A204.1 (cell line): Measurements from ENCODE around the gene LPAR3.

Source experiments
- FAIRE-seq: peaks from 2 replicates; lab custom pipeline; 2012; peaks lifted over from hg19 to GRCh38; lab: Jason Lieb, UNC

Gene LPAR3

GRCh38 chr1:84855691-84856630 lies 37.0 kb downstream of the LPAR3 start:
- no peak for FAIRE-seq

GRCh38 chr1:84855168-84855567 lies 37.8 kb downstream of the LPAR3 start:
- no peak for FAIRE-seq

- FAIRE-seq = no peak
Observed at GRCh38 chr1:84853741-84854721, 39.0 kb downstream of the LPAR3 start.

- FAIRE-seq = no peak
Observed at GRCh38 chr1:84851839-84852238, 41.2 kb downstream of the LPAR3 start.

- FAIRE-seq = no peak
Observed at GRCh38 chr1:84849357-84849975, 43.5 kb downstream of the LPAR3 start.

GRCh38 chr1:84847253-84848250 lies 45.5 kb downstream of the LPAR3 start:
- no peak for FAIRE-seq

GRCh38 chr1:84846387-84846786 lies 46.6 kb downstream of the LPAR3 start:
- no peak for FAIRE-seq

- FAIRE-seq = no peak
Observed at GRCh38 chr1:84845357-84845756, 47.6 kb downstream of the LPAR3 start.

GRCh38 chr1:84844094-84844493 lies 48.9 kb downstream of the LPAR3 start:
- no peak for FAIRE-seq

GRCh38 chr1:84842748-84843231 lies 50.2 kb downstream of the LPAR3 start:
- no peak for FAIRE-seq

GRCh38 chr1:84841971-84842370 lies 51.0 kb downstream of the LPAR3 start:
- no peak for FAIRE-seq

GRCh38 chr1:84840346-84840745 lies 52.7 kb downstream of the LPAR3 start:
- FAIRE-seq = no peak

- FAIRE-seq = no peak
Observed at GRCh38 chr1:84839544-84839943, 53.5 kb downstream of the LPAR3 start.

GRCh38 chr1:84836145-84836544 lies 56.9 kb downstream of the LPAR3 start:
- FAIRE-seq = peak; percentile 23

- FAIRE-seq = no peak
Observed at GRCh38 chr1:84835169-84835568, 57.8 kb downstream of the LPAR3 start.

- no peak for FAIRE-seq
Observed at GRCh38 chr1:84834419-84835064, 58.5 kb downstream of the LPAR3 start.

- FAIRE-seq = no peak
Observed at GRCh38 chr1:84833194-84833593, 59.8 kb downstream of the LPAR3 start.

- FAIRE-seq = no peak
Observed at GRCh38 chr1:84830136-84830535, 62.9 kb downstream of the LPAR3 start.

- no peak for FAIRE-seq
Observed at GRCh38 chr1:84827976-84828375, 65.0 kb downstream of the LPAR3 start.

- no peak for FAIRE-seq
Observed at GRCh38 chr1:84827555-84827954, 65.5 kb downstream of the LPAR3 start.
